SJSA1 (cell line): ENCODE data around the gene APLP2. TPM values are rescaled to one million over a fixed set of nuclear protein-coding genes. Genes with fewer than 3 reads are reported as not detected.
"Not testable (repeated sequence)": the region's sequence is repeated elsewhere in the genome, so short reads cannot be mapped to it uniquely, and the experiment has no call there.

ENCODE experiments used
- DNase-seq, 2 experiments: peaks; one replicate each; pipeline ENCODE4 v3.0.0-alpha.2; 2015 to 2020; ENCODE audit warnings: low spot score in 2 of 2, low read depth in 1 of 2
- H3K27ac ChIP-seq: fragments of 250-450 bp; sonication (Bioruptor Pico); 2 replicates; pipeline ENCODE4 v1.5.1; 2020; ENCODE audit warnings: mild to moderate bottlenecking, moderate library complexity
- H3K27me3 ChIP-seq: fragments of 250-450 bp; sonication (Bioruptor Pico); replicated peaks from 2 replicates; pipeline ENCODE4 v1.5.1; 2020; ENCODE audit warnings: mild to moderate bottlenecking, moderate library complexity
- H3K36me3 ChIP-seq: fragments of 250-450 bp; sonication (Bioruptor Pico); 2 replicates; pipeline ENCODE4 v1.5.1; 2020; ENCODE audit warnings: mild to moderate bottlenecking
- H3K4me1 ChIP-seq: fragments of 250-450 bp; sonication (Bioruptor Pico); replicated peaks from 2 replicates; pipeline ENCODE4 v1.6.1; 2021; ENCODE audit warnings: mild to moderate bottlenecking
- H3K4me3 ChIP-seq: fragments of 250-450 bp; sonication (Bioruptor Pico); 2 replicates; pipeline ENCODE4 v1.5.1; 2020; ENCODE audit warnings: mild to moderate bottlenecking
- H3K9me3 ChIP-seq: fragments of 250-450 bp; sonication (Bioruptor Pico); replicated peaks from 2 replicates; pipeline ENCODE4 v1.5.1; 2020; ENCODE audit warnings: mild to moderate bottlenecking
- total RNA-seq: library from RNA; depleted of rRNA; stranded (reverse); fragments of >200 nt; shearing (Covaris generic); gene quantifications from 2 replicates; pipeline ENCODE4 v1.2.3, GENCODE V29; 2014

APLP2 gene
- total RNA-seq, 1 experiment from 2014 or later = 149 TPM

DNA sequence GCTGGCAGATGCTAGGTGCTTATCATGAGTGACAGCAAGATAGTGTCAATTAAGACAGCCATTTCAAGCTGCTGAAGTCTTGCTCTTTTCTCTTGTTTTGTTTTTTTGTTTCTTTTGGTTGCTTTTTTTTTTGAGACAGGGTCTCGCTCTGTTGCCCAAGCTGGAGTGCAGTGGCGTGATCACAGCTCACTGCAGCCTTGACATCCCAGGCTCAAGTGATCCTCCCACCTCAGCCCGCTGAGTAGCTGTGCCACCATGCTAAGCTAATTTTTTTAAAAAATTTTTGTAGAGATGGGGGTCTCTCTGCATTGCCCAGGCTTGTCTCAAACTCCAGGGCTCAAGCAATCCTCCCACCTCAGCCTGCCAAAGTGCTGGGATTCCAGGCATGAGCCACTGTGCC is 102.3 kb downstream of the APLP2 start:
- H3K27ac ChIP-seq, H3K9me3 ChIP-seq, H3K4me3 ChIP-seq, H3K4me1 ChIP-seq, H3K36me3 ChIP-seq, H3K27me3 ChIP-seq, DNase-seq: not testable (repeated sequence)

GRCh38 chr11:130174642-130175041 is 104.9 kb downstream of the APLP2 start:
- no peaks in the 10 kb centered on the region for H3K27me3 ChIP-seq
- no peak overlapping the region for H3K27ac ChIP-seq
- H3K4me3 ChIP-seq = no peak overlapping the region
- no peak for DNase-seq
- H3K36me3 ChIP-seq = no peaks in the 10 kb centered on the region
- H3K4me1 ChIP-seq = no peaks in the 10 kb centered on the region
- H3K9me3 ChIP-seq = no peaks in the 10 kb centered on the region

GRCh38 chr11:130175898-130176297 is 106.2 kb downstream of the APLP2 start:
- H3K27me3 ChIP-seq = no peaks in the 10 kb centered on the region
- H3K9me3 ChIP-seq = no peaks in the 10 kb centered on the region
- DNase-seq = no peak
- no peaks in the 10 kb centered on the region for H3K36me3 ChIP-seq
- H3K4me1 ChIP-seq = no peaks in the 10 kb centered on the region
- no peak overlapping the region for H3K27ac ChIP-seq
- no peak overlapping the region for H3K4me3 ChIP-seq

- Histone ChIP-seq H3K9me3 (no peaks in the 10 kb centered on the region), H3K4me3 (no peak overlapping the region), H3K27ac (no peak overlapping the region), H3K36me3 (no peaks in the 10 kb centered on the region), H3K27me3 (no peaks in the 10 kb centered on the region), H3K4me1 (no peaks in the 10 kb centered on the region)
- DNase-seq = no peak
These were observed 108.1 kb downstream of the APLP2 start for GRCh38 chr11:130177782-130178181.

DNA sequence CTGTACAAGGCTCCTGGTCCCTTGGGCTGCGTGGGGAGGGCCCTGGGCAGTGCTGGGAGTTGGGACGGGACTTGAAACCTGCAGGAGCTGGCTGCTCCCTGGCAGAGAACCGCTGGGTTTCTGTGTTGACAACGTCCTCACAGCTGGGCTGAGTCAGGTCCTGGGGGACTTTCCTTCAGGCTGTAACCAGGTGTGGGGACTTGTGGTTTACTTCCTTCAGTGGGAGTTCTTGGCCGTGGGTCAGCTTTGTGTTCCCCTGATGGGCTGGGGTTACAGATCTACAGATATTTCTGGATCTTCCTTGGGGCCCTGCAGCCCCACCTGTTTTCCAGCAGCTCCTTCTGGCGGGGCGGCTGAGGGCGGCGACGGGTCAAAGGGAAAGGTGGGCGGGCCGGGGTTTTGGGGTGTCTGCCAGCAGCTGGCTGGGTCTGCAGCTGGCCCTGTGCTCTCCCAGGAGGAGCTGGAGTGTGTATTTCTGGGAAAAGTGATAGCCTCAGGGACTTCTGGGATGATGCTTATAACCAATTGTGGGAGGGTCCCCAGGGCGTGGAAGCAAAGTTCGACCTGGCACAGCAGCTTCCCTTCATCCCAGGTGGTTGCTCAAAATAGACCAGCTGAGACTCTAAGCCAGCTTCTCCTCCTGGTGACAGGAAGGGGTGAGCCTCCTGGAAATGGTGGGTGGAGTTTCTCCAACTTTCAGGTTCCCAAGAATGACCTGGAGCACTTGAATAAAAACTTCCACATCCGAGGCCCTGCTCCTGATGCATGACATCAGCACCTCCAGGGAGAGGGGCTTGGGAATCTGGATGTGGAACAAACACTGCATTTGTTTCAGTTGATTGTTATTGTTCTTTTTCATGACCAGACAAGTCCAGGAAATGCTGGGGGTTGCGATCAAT is 109.0 kb downstream of the APLP2 start:
- H3K27me3 ChIP-seq = no peaks in the 10 kb centered on the region
- H3K9me3 ChIP-seq = no peaks in the 10 kb centered on the region
- H3K4me1 ChIP-seq = no peaks in the 10 kb centered on the region
- no peaks in the 10 kb centered on the region for H3K36me3 ChIP-seq
- no peak overlapping the region for H3K27ac ChIP-seq
- H3K4me3 ChIP-seq = no peak overlapping the region
- DNase-seq = no peak

- Histone ChIP-seq H3K9me3 (no peaks in the 10 kb centered on the region), H3K36me3 (no peaks in the 10 kb centered on the region), H3K27ac (no peak overlapping the region), H3K4me1 (no peaks in the 10 kb centered on the region), H3K4me3 (no peak overlapping the region), H3K27me3 (no peaks in the 10 kb centered on the region)
- no peak for DNase-seq
These were observed 110.0 kb downstream of the APLP2 start for GRCh38 chr11:130179396-130180306.

GRCh38 chr11:130180491-130180890 is 110.8 kb downstream of the APLP2 start:
- H3K36me3 ChIP-seq = no peaks in the 10 kb centered on the region
- no peak for DNase-seq
- H3K4me3 ChIP-seq = no peak overlapping the region
- no peaks in the 10 kb centered on the region for H3K27me3 ChIP-seq
- no peaks in the 10 kb centered on the region for H3K9me3 ChIP-seq
- H3K4me1 ChIP-seq = no peaks in the 10 kb centered on the region
- H3K27ac ChIP-seq = no peak overlapping the region

- H3K4me1 ChIP-seq = no peaks in the 10 kb centered on the region
- no peak overlapping the region for H3K4me3 ChIP-seq
- DNase-seq = no peak
- H3K36me3 ChIP-seq = no peaks in the 10 kb centered on the region
- no peaks in the 10 kb centered on the region for H3K27me3 ChIP-seq
- H3K9me3 ChIP-seq = no peaks in the 10 kb centered on the region
- H3K27ac ChIP-seq = no peak overlapping the region
These were observed 111.2 kb downstream of the APLP2 start for GRCh38 chr11:130180896-130181294.

DNA sequence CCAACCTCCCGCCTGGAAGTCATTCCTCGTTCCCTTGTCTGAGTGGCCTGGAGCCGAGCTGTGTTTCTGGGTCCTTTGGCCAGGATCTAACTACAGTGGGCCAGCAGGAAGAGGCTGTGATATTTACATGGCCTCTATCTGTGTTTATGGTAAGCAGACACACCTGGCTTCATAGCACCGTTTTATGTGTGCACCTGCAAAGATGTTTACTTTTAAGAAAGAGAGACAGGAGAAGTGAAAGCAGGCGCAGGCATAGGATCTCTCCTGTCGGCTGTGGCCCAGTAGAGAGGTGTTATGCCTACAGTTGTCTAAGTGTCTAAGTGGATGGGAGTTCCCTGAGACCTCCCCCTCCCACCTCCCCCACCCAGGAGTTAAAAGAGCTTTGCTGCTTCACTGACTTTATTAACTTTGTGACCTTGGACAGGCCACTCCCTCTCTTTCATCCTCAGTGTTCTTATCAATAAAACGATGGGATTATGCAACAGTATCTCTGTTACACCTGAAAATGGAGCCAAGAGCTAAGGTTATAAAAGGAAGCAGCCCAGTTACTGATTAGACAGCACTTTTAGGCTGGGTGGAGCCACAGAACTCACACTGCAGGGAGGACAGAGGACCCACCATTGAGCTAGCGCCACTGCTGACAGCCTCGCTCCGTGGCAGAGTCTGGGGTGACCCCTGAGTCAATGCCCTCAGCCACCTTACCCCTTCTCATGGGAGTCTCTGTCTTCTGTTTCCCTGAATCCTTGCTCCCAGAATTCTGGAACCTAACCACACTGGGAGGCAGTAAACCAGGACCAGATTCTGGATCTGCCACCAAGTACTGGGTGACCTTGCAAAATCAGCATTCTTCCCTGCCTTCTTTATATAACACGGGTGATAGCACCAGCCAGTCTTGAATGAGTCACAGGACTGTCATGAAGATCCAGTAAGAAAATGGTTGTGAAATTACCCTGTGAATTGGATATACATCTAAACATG is 111.9 kb downstream of the APLP2 start:
- H3K27me3 ChIP-seq = no peaks in the 10 kb centered on the region
- H3K36me3 ChIP-seq = no peaks in the 10 kb centered on the region
- H3K9me3 ChIP-seq = no peaks in the 10 kb centered on the region
- H3K4me1 ChIP-seq = no peaks in the 10 kb centered on the region
- no peak for DNase-seq
- no peak overlapping the region for H3K27ac ChIP-seq
- no peak overlapping the region for H3K4me3 ChIP-seq

DNA sequence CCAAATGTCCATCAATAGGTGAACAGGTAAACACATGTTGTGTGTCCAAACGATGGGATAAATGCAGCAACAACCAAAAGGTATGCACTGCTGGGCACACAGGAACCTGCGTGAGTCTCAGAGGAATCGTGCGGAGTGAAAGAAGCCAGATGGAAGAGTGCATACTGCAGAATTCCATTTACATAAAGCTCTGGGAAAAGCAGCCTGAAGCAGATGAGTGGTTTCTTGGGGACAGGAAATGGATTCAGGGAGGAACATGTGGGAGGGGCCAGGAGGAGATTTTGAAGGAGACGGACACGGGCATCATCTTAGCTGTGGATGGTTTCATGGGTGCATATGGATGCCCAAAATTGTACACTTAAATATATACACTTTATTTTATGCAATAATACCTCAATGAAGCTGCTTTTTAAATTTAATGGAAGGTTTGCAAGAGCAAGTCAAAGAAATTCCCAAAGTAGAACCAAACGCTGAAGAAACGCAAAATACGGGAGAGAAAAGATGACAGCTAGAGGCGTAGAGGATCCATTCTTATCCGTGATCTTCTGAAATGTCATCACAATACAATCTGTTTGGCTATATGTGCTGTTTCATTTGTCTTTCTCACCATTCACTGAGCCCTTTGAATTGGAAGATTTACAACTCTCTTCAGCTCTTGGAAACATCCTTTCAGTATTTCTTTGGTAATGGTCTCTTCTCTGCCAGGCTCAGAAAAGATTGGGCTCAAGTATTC is 114.3 kb downstream of the APLP2 start:
- no peaks in the 10 kb centered on the region for H3K27me3 ChIP-seq

DNA sequence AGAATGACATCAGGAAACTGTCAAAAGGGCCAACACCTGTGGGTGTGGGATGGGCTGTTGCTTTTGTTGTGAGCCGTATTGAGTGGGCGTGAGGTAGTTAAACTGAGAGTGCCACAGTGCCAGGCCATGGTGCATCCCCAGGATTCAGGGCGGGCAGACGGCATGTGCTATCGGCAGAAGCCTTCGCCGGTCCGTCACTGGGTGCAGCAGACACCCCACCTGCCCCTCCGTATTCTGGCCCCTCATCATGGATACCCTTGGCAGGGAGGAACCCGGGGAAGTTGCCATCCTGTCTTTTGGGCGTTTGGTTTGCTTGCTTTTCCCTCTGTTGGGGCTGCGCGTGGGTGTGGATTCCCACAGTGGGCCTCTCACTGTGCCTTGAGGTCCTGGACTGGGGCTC is 117.4 kb downstream of the APLP2 start:
- no peaks in the 10 kb centered on the region for H3K27me3 ChIP-seq
- H3K36me3 ChIP-seq = no peaks in the 10 kb centered on the region
- H3K4me1 ChIP-seq = no peaks in the 10 kb centered on the region
- H3K9me3 ChIP-seq = no peaks in the 10 kb centered on the region
- no peak for DNase-seq
- H3K4me3 ChIP-seq = no peak overlapping the region
- H3K27ac ChIP-seq = no peak overlapping the region

More for the DNA sequence above, 114.3 kb downstream of the APLP2 start:
- H3K4me1 ChIP-seq = no peaks in the 10 kb centered on the region
- H3K4me3 ChIP-seq = no peak overlapping the region
- H3K27ac ChIP-seq = no peak overlapping the region
- no peaks in the 10 kb centered on the region for H3K36me3 ChIP-seq
- DNase-seq = no peak
- H3K9me3 ChIP-seq = no peaks in the 10 kb centered on the region

DNA sequence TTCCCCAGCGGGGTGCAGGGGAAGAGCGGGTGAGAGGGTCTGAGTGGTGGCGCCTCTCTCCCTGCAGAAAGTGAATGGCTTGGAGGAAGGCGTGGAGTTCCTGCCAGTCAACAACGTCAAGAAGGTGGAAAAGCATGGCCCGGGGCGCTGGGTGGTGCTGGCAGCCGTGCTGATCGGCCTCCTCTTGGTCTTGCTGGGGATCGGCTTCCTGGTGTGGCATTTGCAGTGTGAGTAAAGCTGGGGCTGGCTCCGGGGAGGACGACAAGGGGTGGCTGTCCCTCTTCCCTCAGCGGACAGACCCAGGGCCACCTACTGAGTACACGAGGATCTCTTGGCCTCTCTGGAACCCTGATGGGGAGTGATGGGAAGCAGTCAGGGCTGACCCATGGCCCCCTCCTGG is 118.4 kb downstream of the APLP2 start:
- Histone ChIP-seq H3K4me3 (no peak overlapping the region), H3K4me1 (no peaks in the 10 kb centered on the region)

More for the DNA sequence above, 118.4 kb downstream of the APLP2 start:
- no peaks in the 10 kb centered on the region for H3K36me3 ChIP-seq
- H3K27ac ChIP-seq = no peak overlapping the region
- no peak for DNase-seq
- no peaks in the 10 kb centered on the region for H3K9me3 ChIP-seq
- no peaks in the 10 kb centered on the region for H3K27me3 ChIP-seq
